Peyer's patch (tissue), 4 donors: Measurements from ENCODE around the gene LSMEM2. TPM values are rescaled to one million over a fixed set of nuclear protein-coding genes. Genes with fewer than 3 reads are reported as not detected.

Experiments used
- DNase-seq, 3 donors: peaks; one replicate each; pipeline ENCODE4 v3.0.0-alpha.2; 2017 to 2019
- H3K27ac ChIP-seq, 4 donors: fragments of 200-600 bp; sonication (generic); one replicate each; pipeline ENCODE4 v1.5.1; 2016 to 2019
- H3K27me3 ChIP-seq, 2 donors: fragments of 200-600 bp; sonication (generic); one replicate each; pipeline ENCODE4 v1.5.1; 2019
- H3K36me3 ChIP-seq, 3 donors: fragments of 200-600 bp; sonication (generic); one replicate each; pipeline ENCODE4 v1.5.1; 2016 to 2019
- H3K4me1 ChIP-seq, 4 donors: fragments of 200-600 bp; sonication (generic); one replicate each; pipeline ENCODE4 v1.5.1; 2016 to 2019
- H3K4me3 ChIP-seq, 4 donors: fragments of 200-600 bp; sonication (generic); 1 replicate in 3 of 4; 2 replicates in 1 of 4; pipeline ENCODE4 v1.5.1; 2016 to 2019; ENCODE audit warnings: mild to moderate bottlenecking in 1 of 4
- H3K9me3 ChIP-seq, 4 donors: fragments of 200-600 bp; sonication (generic); one replicate each; pipeline ENCODE4 v1.5.1; 2016 to 2019; ENCODE audit warnings: mild to moderate bottlenecking in 1 of 4
- CTCF ChIP-seq, 6 experiments: fragments of 450-650 bp in 4 of 6; fragments of 200-600 bp in 2 of 6; sonication (generic) in 1 of 6; IDR thresholded peaks; one replicate each; pipeline ENCODE4 v1.5.1; 2017 to 2019; ENCODE audit warnings: antibody characterized with exemption in 6 of 6, mild to moderate bottlenecking in 3 of 6, moderate library complexity in 1 of 6
- POLR2A ChIP-seq, 2 donors: fragments of 450-650 bp; IDR thresholded peaks; one replicate each; pipeline ENCODE4 v1.5.1; 2017; ENCODE audit warnings: antibody characterized with exemption in 2 of 2, mild to moderate bottlenecking in 2 of 2, moderate library complexity in 2 of 2
- total RNA-seq, 4 donors: library from RNA; depleted of rRNA; stranded (reverse); fragments of >200 nt; gene quantifications; one replicate each; pipeline ENCODE4 v1.1.0, GENCODE V29; 2016

LSMEM2 gene
- total RNA-seq, 4 donors from 2014 or later, result not detected

- DNase-seq, result peak; percentile 88 to 94 (median 94)
- Histone ChIP-seq H3K9me3 (no peaks in the 10 kb centered on the region), H3K4me3 (peak overlapping the region; percentile 77 to 98 (median 93)), H3K27me3 (no peaks in the 10 kb centered on the region), H3K27ac (peak overlapping the region; percentile 88 to 95 (median 90)), H3K4me1 (peaks cover 7 to 58% (median 19%) of the 10 kb centered on the region in 4 donors), H3K36me3 (peaks cover 0 to 22% (median 0%) of the 10 kb centered on the region in 3 donors)
- TF ChIP-seq POLR2A (IDR thresholded peaks at IDR 0.05), result peak in 1 of 2 donors; percentile 27
- peak; percentile 3 to 62 (median 40) for TF ChIP-seq CTCF (IDR thresholded peaks at IDR 0.05)
These were observed 42.6 kb downstream of the LSMEM2 start for GRCh38 chr3:50321336-50322114.

GRCh38 chr3:50322115-50322385 is 43.2 kb downstream of the LSMEM2 start:
- Histone ChIP-seq H3K27ac (peak overlapping the region; percentile 88 to 95 (median 90)), H3K9me3 (no peaks in the 10 kb centered on the region), H3K36me3 (peaks cover 0 to 22% (median 0%) of the 10 kb centered on the region in 3 donors), H3K4me1 (peaks cover 6 to 57% (median 16%) of the 10 kb centered on the region in 4 donors), H3K4me3 (peak overlapping the region; percentile 77 to 98 (median 93)), H3K27me3 (no peaks in the 10 kb centered on the region)
- DNase-seq, result no peak
- TF ChIP-seq POLR2A (IDR thresholded peaks at IDR 0.05) (peak in 1 of 2 donors; percentile 34), CTCF (IDR thresholded peaks at IDR 0.05) (no peak)

GRCh38 chr3:50322386-50323091 is 43.7 kb downstream of the LSMEM2 start, which contains the start of gene HYAL2:
Gene HYAL2 (minus strand): TSS chr3:50322745. CDS start chr3:50320489, 2,256 bp downstream.
- H3K27me3 ChIP-seq, result no peaks in the 10 kb centered on the region
- H3K4me1 ChIP-seq, result peaks cover 4 to 57% (median 17%) of the 10 kb centered on the region in 4 donors
- no peak for TF ChIP-seq POLR2A (IDR thresholded peaks at IDR 0.05)
- no peak for TF ChIP-seq CTCF (IDR thresholded peaks at IDR 0.05)
- peak within 1 kb of the TSS; percentile 88 to 95 (median 90) for H3K27ac ChIP-seq
- no peaks in the 10 kb centered on the region for H3K9me3 ChIP-seq
- H3K4me3 ChIP-seq, result peak within 1 kb of the TSS; percentile 77 to 98 (median 93)
- H3K36me3 ChIP-seq, result peaks cover 0 to 22% (median 0%) of the 10 kb centered on the region in 3 donors
- DNase-seq, result peak in 1 of 3 donors; percentile 60

GRCh38 chr3:50323092-50323600 is 44.3 kb downstream of the LSMEM2 start:
- Histone ChIP-seq H3K9me3 (no peaks in the 10 kb centered on the region), H3K4me1 (peaks cover 4 to 52% (median 18%) of the 10 kb centered on the region in 4 donors), H3K27me3 (no peaks in the 10 kb centered on the region), H3K27ac (peak overlapping the region; percentile 88 to 95 (median 90)), H3K36me3 (peaks cover 0 to 22% (median 0%) of the 10 kb centered on the region in 3 donors), H3K4me3 (no peak overlapping the region)
- TF ChIP-seq POLR2A (IDR thresholded peaks at IDR 0.05) (no peak), CTCF (IDR thresholded peaks at IDR 0.05) (no peak)
- DNase-seq, result no peak

GRCh38 chr3:50323614-50324199 is 44.8 kb downstream of the LSMEM2 start:
- DNase-seq, result peak in 1 of 3 donors; percentile 51
- Histone ChIP-seq H3K27ac (peak overlapping the region; percentile 52 to 95 (median 90)), H3K4me1 (peaks cover 4 to 50% (median 23%) of the 10 kb centered on the region in 4 donors)

More at GRCh38 chr3:50323614-50324199, 44.8 kb downstream of the LSMEM2 start:
- TF ChIP-seq CTCF (IDR thresholded peaks at IDR 0.05) (peak in 1 of 6 experiments; percentile 8), POLR2A (IDR thresholded peaks at IDR 0.05) (no peak)
- H3K4me3 ChIP-seq, result no peak overlapping the region
- no peaks in the 10 kb centered on the region for H3K9me3 ChIP-seq
- H3K27me3 ChIP-seq, result no peaks in the 10 kb centered on the region
- peaks cover 0 to 16% (median 0%) of the 10 kb centered on the region in 3 donors for H3K36me3 ChIP-seq
